Measurements from ENCODE around the gene DIP2C.
"Not testable (repeated sequence)": the region's sequence is repeated elsewhere in the genome, so short reads cannot be mapped to it uniquely, and the experiment has no call there.

The DIP2C gene

GRCh38 chr10:512661-513060 lies 176.8 kb downstream of the DIP2C start:
- not testable (repeated sequence) for DNase-seq

DNA sequence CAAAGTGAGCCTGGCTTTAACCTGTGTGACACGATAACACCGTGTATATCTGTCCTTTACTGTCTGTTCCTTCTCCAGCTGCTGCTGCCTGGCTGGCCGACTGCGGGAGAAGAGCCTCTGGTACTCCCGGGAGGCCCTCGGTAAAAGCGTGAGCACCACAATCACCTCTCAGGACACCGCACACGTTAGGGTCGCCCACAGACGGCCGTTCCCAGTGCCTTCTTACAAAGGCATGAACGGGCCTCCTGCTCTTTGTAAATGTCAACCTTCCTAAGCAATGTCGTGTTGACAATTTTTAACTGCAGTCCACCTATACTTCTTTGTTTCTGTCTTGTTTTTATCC lies 177.6 kb downstream of the DIP2C start:
- DNase-seq = no peak

GRCh38 chr10:511101-511848 lies 178.2 kb downstream of the DIP2C start:
- peak; percentile 65 for DNase-seq

GRCh38 chr10:510415-510881 lies 179.0 kb downstream of the DIP2C start:
- DNase-seq = no peak

DNA sequence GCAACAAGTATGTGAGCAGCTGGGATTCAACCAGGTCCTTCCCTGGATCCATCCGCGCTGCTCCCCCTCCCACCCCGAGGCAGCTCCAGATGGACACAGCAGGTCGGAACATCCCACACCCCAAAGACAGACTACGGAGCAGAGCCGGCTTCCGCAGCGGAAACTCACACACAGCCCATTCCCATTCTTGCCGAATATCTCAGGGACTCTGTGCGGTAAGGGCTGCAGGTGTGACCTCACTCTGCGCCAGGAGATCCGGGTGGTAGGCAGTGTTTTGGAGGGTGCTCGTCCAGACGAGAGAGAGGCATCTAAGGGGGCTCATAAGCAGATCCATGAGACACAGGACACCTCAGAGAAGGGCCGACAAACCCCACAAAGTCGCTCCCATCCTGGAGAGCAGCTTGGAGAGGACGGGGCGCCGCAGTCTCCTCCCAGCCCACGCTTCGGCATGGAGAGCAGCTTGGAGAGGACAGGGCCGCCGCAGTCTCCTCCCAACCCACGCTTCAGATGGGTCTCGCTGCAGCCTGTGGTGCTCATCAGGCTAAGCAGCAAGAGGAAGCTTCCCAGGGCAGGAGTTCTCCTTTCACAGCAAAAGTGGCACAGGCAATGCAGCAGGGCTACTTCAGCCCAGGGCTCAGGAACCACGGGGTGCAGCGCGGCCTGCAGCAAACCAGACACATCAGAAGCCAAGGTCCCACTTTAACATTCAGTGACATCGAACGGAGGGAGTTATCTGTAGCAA lies 179.9 kb downstream of the DIP2C start:
- no peak for DNase-seq

DNA sequence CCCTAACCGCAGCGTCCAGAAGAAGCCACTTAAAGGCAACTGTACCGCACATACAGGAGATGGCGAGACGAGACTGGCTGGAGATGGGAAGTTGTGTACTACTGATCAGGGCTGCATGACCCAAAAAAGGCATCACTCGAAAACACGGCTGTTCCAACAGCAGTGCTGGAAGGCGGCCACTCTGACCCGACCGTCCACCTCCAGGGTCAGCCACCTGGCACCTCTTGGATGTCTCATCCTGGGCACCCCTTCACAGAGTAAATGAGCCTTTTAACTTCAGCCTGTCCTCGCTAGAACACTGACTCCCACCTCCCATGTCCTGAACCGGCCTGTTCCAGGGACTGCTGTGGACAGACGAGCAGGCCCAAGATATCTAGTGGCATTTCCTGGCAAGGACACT lies 180.7 kb downstream of the DIP2C start:
- no peak for DNase-seq

DNA sequence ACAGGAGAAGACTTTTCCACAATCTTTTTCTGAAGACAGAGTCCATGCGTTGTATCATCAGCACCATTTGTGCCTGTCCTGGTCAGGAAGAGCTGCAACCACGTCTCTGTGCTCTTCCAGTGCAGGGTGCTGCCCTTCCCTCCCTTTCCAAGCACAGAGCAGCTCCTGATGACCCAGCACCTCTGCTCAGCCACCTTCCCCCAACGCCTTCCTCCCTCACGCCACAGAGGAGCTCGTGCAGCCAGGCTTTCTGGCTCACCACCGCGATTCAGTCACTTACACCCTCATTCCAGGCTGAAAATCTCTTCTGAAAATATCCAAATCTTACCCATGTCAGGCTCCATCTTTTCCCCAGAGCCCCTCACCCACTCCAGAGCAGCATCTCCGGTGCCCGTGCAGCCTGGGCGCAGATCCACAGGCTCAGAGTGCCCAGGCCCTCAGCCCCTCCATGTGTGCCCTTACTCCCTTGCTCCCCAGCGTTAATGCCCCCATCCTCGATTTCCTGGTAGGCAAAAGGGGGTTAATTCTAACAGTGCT lies 181.5 kb downstream of the DIP2C start:
- no peak for DNase-seq

GRCh38 chr10:507355-507699 lies 182.1 kb downstream of the DIP2C start:
- no peak for DNase-seq

DNA sequence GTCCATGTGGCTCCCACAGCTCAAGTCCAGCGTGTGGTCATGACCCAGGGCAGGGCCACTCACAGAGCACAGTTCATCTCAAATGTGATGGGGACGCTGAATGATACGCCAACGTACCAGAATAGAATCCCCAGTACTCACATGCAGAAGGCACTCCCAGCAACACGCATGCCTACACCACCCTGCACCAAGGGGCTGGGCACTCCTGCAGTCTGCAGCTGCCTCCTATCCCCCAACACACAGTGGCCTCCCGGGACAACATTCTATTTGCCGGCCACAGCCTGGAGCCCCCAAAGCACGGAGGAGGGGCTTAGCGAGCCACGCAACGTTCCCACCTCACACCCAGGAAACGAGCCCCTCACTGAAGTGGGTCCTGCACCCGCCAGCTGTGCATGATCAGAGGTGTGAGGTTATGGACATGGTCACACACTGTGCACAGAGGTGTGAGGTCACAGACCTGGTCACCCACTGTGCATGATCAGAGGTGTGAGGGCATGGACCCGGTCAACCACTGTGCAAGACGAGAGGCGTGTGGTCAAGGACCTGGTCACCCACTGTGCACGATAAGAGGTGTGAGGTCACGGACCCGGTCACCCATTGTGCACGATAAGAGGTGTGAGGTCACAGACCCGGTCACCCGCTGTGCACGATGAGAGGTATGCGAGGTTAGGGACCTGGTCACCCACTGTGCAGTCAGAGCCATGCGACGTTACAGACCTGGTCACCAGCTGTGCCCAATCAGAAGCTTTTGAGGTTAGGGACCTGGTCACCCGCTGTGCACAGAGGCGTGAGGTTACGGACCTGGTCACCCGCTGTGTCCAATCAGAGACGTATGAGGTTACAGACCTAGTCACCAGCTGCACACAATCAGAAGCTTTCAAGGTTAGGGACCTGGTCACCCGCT lies 182.8 kb downstream of the DIP2C start:
- no peak for DNase-seq

GRCh38 chr10:505419-505818 lies 184.0 kb downstream of the DIP2C start:
- DNase-seq = no peak

DNA sequence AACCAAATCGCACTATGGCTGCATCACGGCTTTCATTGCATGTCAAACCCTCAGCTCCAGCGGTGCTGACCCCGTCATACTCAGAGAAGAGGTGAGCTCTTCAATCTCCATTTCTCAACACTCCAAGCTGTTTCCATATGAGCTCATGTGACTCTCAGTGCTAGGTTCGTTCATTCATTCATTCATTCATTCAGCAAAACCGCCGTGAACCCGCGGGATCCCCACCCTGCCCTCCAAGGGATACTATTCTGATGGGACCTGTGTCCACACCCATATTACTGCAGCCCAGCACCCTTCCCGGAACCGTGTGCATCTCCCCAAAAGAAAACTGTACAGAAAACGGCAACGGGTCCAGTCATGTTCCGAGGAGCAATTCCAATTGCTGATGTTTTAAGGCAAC lies 184.7 kb downstream of the DIP2C start:
- DNase-seq = no peak

- peak; percentile 23 for DNase-seq
These were observed 185.3 kb downstream of the DIP2C start for GRCh38 chr10:504121-504611.

- no peak for DNase-seq
These were observed 187.9 kb downstream of the DIP2C start for GRCh38 chr10:501596-501995.

- no peak for DNase-seq
These were observed 188.6 kb downstream of the DIP2C start for GRCh38 chr10:500876-501275.

DNA sequence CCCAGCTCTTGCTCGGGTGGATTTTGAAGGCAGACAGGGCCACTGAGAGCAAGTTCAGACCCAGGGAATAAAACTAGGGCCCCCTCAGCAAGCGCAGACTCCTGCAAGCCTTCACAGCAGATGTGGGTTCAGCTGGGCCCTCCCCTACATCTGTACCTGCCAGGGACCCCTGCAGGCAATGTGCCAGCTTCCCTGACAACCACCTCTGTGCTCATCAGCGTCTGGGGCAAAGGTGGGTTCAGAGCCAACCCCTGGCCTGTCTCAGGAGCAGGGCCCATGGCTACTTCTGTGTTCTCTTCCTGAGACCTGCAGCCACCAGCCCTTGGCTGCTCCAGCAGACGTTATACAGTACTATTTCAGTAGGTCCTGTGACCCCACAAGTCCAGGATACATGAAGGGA lies 189.5 kb downstream of the DIP2C start:
- no peak for DNase-seq

- DNase-seq = no peak
These were observed 190.6 kb downstream of the DIP2C start for GRCh38 chr10:498760-499435.

- no peak for DNase-seq
These were observed 191.5 kb downstream of the DIP2C start for GRCh38 chr10:497898-498451.

GRCh38 chr10:497289-497688 lies 192.2 kb downstream of the DIP2C start:
- no peak for DNase-seq

DNA sequence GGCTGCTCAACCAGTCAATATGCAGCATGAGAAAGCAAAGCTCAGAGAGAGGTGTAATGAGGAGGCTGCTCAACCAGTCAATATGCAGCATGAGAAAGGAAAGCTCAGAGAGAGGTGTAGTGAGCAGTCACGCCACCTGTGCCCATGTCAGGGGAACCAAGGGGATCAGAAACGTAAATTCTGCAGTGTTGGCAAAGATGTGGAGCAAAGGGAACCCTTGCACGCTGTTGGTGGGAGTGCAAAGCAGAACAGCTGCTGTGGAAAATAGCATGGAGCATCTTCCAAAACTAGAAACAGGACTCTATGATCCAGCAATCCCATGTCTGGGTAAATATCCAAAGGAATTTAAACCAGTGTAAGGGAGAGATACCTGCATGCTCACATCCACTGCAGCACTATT lies 194.9 kb downstream of the DIP2C start:
- DNase-seq = no peak

- DNase-seq = no peak
These were observed 195.3 kb downstream of the DIP2C start for GRCh38 chr10:494149-494542.

GRCh38 chr10:493391-494148 lies 195.9 kb downstream of the DIP2C start:
- DNase-seq = no peak
